Hepatocyte (in vitro differentiated cells): ENCODE measurements around the gene SLFN12. TPM values are rescaled to one million over a fixed set of nuclear protein-coding genes. Genes with fewer than 3 reads are reported as not detected.
"Not testable (repeated sequence)": the region's sequence is repeated elsewhere in the genome, so short reads cannot be mapped to it uniquely, and the experiment has no call there.

Experiments used
- DNase-seq: peaks from one replicate; pipeline ENCODE4 v3.0.0-alpha.2; 2016; ENCODE audit warnings: low spot score
- H2AFZ ChIP-seq: fragments of 200-600 bp; sonication (generic); 2 replicates; pipeline ENCODE4 v1.6.0; 2016; ENCODE audit warnings: antibody characterized with exemption, mild to moderate bottlenecking
- H3K27ac ChIP-seq: fragments of 200-600 bp; sonication (generic); 2 replicates; pipeline ENCODE4 v1.5.1; 2016; ENCODE audit warnings: mild to moderate bottlenecking
- H3K27me3 ChIP-seq: fragments of 200-600 bp; sonication (generic); 2 replicates; pipeline ENCODE4 v1.6.1; 2016
- H3K36me3 ChIP-seq: fragments of 200-600 bp; sonication (generic); replicated peaks from 2 replicates; pipeline ENCODE4 v1.5.1; 2016; ENCODE audit warnings: low read depth; ENCODE audit not compliant: insufficient read depth
- H3K4me1 ChIP-seq: fragments of 200-600 bp; sonication (generic); 2 replicates; pipeline ENCODE4 v1.5.1; 2016; ENCODE audit warnings: mild to moderate bottlenecking, moderate library complexity; ENCODE audit not compliant: insufficient read depth
- H3K4me2 ChIP-seq: fragments of 200-600 bp; sonication (generic); 2 replicates; pipeline ENCODE4 v1.6.0; 2016
- H3K4me3 ChIP-seq: fragments of 200-600 bp; sonication (generic); 2 replicates; pipeline ENCODE4 v1.5.1; 2016; ENCODE audit warnings: mild to moderate bottlenecking
- H3K79me2 ChIP-seq: fragments of 200-600 bp; sonication (generic); 2 replicates; pipeline ENCODE4 v1.6.0; 2017; ENCODE audit warnings: mild to moderate bottlenecking
- H3K9me2 ChIP-seq: fragments of 200-600 bp; sonication (generic); replicated peaks from 2 replicates; pipeline ENCODE4 v1.6.0; 2017; ENCODE audit warnings: mild to moderate bottlenecking; ENCODE audit not compliant: insufficient read depth
- H3K9me3 ChIP-seq: fragments of 200-600 bp; sonication (generic); 2 replicates; pipeline ENCODE4 v1.5.1; 2016; ENCODE audit warnings: low read depth, mild to moderate bottlenecking
- H4K20me1 ChIP-seq: fragments of 200-600 bp; sonication (generic); 2 replicates; pipeline ENCODE4 v1.6.0; 2016; ENCODE audit warnings: mild to moderate bottlenecking; ENCODE audit not compliant: insufficient read depth, poor library complexity, severe bottlenecking
- CTCF ChIP-seq: fragments of 200-600 bp; sonication (generic); IDR thresholded peaks from 2 replicates; pipeline ENCODE4 v1.5.1; 2016; ENCODE audit warnings: antibody characterized with exemption, mild to moderate bottlenecking; ENCODE audit not compliant: poor library complexity
- EZH2 ChIP-seq: fragments of 200-600 bp; sonication (generic); IDR thresholded peaks from 2 replicates; pipeline ENCODE4 v1.6.1; 2016; ENCODE audit warnings: antibody characterized with exemption, mild to moderate bottlenecking, borderline replicate concordance
- EZH2phosphoT487 ChIP-seq: fragments of 200-600 bp; sonication (generic); IDR thresholded peaks from one replicate; pipeline ENCODE4 v1.6.1; 2018; ENCODE audit warnings: antibody characterized with exemption, mild to moderate bottlenecking, low read depth, moderate library complexity; ENCODE audit not compliant: unreplicated experiment, severe bottlenecking
- WGBS: methylation state at CpG from one replicate; pipeline ENCODE4 v1.1.6; 2016; ENCODE audit warnings: low lambda C conversion rate; ENCODE audit errors: missing lambda C conversion rate; 5-methylcytosine and 5-hydroxymethylcytosine counted together
- polyA plus RNA-seq: library from polyadenylated mRNA; unstranded; fragments of >200 nt; fragmentation: Nextera tagmentation; extraction: Ambion mirVana; gene quantifications from 2 replicates; pipeline ENCODE4 v1.2.1, GENCODE V29; 2016
- total RNA-seq: library from RNA; depleted of rRNA; stranded (reverse); fragments of >200 nt; gene quantifications from 2 replicates; pipeline ENCODE4 v1.2.3, GENCODE V29; 2014

Gene SLFN12
- total and polyA plus RNA-seq, 2 experiments from 2014 or later, result 2.7 to 7.8 TPM

DNA sequence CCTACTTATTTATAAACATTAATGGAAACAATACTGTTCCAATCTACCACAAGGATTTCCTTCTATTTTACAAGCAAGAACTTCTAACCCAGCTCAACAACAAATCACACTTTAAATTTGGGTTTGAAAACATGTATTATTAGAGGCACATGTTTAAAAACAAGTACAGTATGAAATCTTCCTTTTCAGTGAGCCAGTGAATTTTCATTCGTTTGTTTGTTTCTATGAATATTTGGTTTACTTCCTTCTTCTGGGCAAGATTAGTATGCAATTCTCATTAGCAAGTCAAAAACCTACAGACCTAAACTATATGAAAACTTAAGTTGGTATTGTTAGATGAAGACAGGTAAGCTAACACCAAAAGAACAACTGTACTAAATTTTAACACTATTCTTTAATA is 25.7 kb downstream of the SLFN12 start:
- H3K4me3 ChIP-seq, result no peak overlapping the region
- no peak overlapping the region for H3K27ac ChIP-seq
- TF ChIP-seq CTCF, result no peak
- no peak for TF ChIP-seq EZH2phosphoT487
- TF ChIP-seq EZH2, result no peak
- no peaks in the 10 kb centered on the region for H3K36me3 ChIP-seq
- no peaks in the 10 kb centered on the region for H3K9me3 ChIP-seq
- DNase-seq, result no peak
- H3K79me2 ChIP-seq, result no peaks in the 10 kb centered on the region
- H3K27me3 ChIP-seq, result no peaks in the 10 kb centered on the region
- H2AFZ ChIP-seq, result no peak overlapping the region
- WGBS, result 87% methylated on average over 1 of the region's 1 CpG
- H3K4me2 ChIP-seq, result no peak overlapping the region
- no peaks in the 10 kb centered on the region for H3K4me1 ChIP-seq
- H3K9me2 ChIP-seq, result no peaks in the 10 kb centered on the region
- H4K20me1 ChIP-seq, result no peaks in the 10 kb centered on the region

- Histone ChIP-seq H3K4me3 (no peak overlapping the region), H3K27ac (peak overlapping the region; percentile 84), H3K36me3 (no peaks in the 10 kb centered on the region), H3K79me2 (no peaks in the 10 kb centered on the region), H3K4me1 (no peaks in the 10 kb centered on the region), H4K20me1 (no peaks in the 10 kb centered on the region), H3K9me2 (no peaks in the 10 kb centered on the region), H2AFZ (no peak overlapping the region), H3K27me3 (no peaks in the 10 kb centered on the region), H3K4me2 (no peak overlapping the region), H3K9me3 (no peaks in the 10 kb centered on the region)
- peak; percentile 16 for DNase-seq
- TF ChIP-seq EZH2 (no peak), EZH2phosphoT487 (no peak), CTCF (no peak)
- WGBS, result 86% methylated on average over 1 of the region's 1 CpG
These were observed 27.9 kb downstream of the SLFN12 start for GRCh38 chr17:35404360-35404759.

GRCh38 chr17:35393783-35394182 is 38.5 kb downstream of the SLFN12 start:
- not testable (repeated sequence) for H3K36me3 ChIP-seq, H4K20me1 ChIP-seq, H3K27me3 ChIP-seq, H3K4me1 ChIP-seq, H3K79me2 ChIP-seq, H3K27ac ChIP-seq, H2AFZ ChIP-seq, DNase-seq, H3K9me3 ChIP-seq, H3K4me2 ChIP-seq, H3K9me2 ChIP-seq, H3K4me3 ChIP-seq
- 92% methylated on average over 13 of the region's 13 CpGs for WGBS

GRCh38 chr17:35390663-35391062 is 41.6 kb downstream of the SLFN12 start:
- no peaks in the 10 kb centered on the region for H3K79me2 ChIP-seq
- H3K27ac ChIP-seq, result no peak overlapping the region
- no peaks in the 10 kb centered on the region for H3K4me1 ChIP-seq
- 75% methylated on average over 2 of the region's 2 CpGs for WGBS
- DNase-seq, result no peak
- H2AFZ ChIP-seq, result no peak overlapping the region
- H3K4me2 ChIP-seq, result no peak overlapping the region
- H3K27me3 ChIP-seq, result no peaks in the 10 kb centered on the region
- no peaks in the 10 kb centered on the region for H3K9me3 ChIP-seq
- H4K20me1 ChIP-seq, result no peaks in the 10 kb centered on the region
- TF ChIP-seq EZH2 (no peak), EZH2phosphoT487 (no peak), CTCF (no peak)
- no peak overlapping the region for H3K4me3 ChIP-seq
- no peaks in the 10 kb centered on the region for H3K9me2 ChIP-seq
- no peaks in the 10 kb centered on the region for H3K36me3 ChIP-seq
